ENCODE data around the gene TIMELESS.

Gene TIMELESS

DNA sequence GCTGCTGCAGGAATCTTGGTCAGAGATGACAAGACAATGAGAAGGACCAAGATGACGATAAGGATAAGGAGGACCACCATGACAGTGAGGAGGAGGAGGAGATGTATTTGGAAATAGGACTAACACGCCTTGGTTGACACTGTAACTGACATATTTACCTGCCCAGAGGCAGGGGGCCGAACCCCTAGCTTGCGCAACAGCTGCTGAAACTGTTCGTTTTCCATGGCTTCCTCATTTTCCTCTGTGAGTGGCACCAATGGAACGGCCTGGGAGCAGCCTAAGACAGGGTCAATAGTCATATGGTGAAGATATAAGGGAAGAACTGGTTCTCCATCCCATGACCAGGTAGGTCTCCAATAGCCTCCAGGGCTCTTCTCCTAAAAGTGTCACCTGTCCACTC, 28.8 kb downstream of the TIMELESS start:
- CTCF ChIA-PET, result interaction anchor here (0.6 kb wide), 2 partner anchors 44 to 133 kb away, joined by 3 to 5 read pairs; no protein-coding TSS in a partner anchor
- no peak for DNase-seq (ENCODE audit: low spot score)
- H3K27ac ChIP-seq, result no peak overlapping the region
- POLR2A ChIA-PET (ENCODE audit: low non-redundant PET), result no interaction called here
- TF ChIP-seq, protein P1, sequence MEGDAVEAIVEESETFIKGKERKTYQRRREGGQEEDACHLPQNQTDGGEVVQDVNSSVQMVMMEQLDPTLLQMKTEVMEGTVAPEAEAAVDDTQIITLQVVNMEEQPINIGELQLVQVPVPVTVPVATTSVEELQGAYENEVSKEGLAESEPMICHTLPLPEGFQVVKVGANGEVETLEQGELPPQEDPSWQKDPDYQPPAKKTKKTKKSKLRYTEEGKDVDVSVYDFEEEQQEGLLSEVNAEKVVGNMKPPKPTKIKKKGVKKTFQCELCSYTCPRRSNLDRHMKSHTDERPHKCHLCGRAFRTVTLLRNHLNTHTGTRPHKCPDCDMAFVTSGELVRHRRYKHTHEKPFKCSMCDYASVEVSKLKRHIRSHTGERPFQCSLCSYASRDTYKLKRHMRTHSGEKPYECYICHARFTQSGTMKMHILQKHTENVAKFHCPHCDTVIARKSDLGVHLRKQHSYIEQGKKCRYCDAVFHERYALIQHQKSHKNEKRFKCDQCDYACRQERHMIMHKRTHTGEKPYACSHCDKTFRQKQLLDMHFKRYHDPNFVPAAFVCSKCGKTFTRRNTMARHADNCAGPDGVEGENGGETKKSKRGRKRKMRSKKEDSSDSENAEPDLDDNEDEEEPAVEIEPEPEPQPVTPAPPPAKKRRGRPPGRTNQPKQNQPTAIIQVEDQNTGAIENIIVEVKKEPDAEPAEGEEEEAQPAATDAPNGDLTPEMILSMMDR (conservative IDR thresholded peaks at IDR 0.05; ENCODE audit: low read depth), result no peak

DNA sequence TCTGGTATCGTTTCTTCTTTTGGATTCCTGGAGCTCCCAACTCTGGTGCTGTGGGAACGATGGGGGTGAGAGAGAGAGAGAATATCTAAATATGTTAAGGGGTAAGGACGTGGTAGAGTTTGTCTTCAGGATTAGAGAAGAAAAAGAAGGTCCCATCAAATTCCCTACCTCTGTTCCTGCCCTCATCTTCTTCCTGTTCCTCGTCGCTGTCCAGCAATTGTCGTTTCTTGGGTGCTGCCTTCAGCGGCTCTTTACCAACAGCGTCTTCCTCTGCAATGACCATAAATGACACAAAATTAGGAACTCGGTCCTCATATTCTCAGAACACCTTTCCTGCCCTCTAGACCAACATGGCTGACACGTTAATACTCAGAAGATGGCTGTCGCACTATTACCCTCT, 31.5 kb downstream of the TIMELESS start:
- TF ChIP-seq, protein P1 (conservative IDR thresholded peaks at IDR 0.05; ENCODE audit: low read depth), result no peak
- POLR2A ChIA-PET (ENCODE audit: low non-redundant PET), result no interaction called here
- no peak for DNase-seq (ENCODE audit: low spot score)
- CTCF ChIA-PET, result no interaction called here
- H3K27ac ChIP-seq, result no peak overlapping the region

DNA sequence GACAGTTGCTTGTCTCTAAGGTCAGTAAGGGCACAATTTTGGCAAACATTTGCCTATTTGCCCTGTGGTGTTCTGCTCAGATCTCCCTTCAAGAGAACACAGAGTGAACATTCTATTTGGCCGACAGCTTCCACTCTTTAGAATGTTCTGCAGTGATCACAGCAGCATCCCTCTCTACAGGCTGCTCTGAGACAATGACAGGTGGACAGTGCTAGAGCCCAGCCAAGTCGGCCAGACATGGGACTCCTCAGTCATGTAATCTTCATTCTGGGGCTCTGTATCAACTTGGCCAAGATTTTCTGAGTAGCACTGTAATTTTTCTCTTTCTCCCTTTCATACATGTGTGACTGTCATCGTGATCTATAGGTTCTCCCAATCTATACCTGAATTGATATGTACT, 34.8 kb downstream of the TIMELESS start:
- DNase-seq (ENCODE audit: low spot score), result no peak
- ChIA-PET CTCF (no interaction called here), POLR2A (ENCODE audit: low non-redundant PET) (no interaction called here)
- TF ChIP-seq, protein P1 (conservative IDR thresholded peaks at IDR 0.05; ENCODE audit: low read depth), result no peak
- H3K27ac ChIP-seq, result no peak overlapping the region

DNA sequence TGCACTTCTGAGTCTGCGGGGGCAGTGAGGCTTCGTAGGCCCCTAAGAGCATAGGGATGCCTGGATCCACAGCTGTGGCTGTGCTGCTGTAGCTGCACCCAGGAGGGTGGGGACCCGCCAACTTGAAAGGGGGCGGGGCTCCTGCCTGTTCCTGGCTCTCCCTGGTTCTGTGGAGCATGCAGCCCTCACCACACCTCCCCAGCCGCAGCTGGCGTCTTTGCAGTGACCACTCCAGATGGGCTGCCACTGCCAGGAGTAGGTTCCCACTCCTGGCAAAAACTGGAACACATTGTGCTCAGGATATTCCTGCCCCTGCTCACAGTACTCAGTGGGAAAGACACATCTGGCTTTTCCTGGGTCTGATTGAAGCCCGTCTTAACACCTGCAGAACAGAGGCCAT, 35.8 kb downstream of the TIMELESS start:
- DNase-seq (ENCODE audit: low spot score), result no peak
- CTCF ChIA-PET, result interaction anchor here (1.1 kb wide), 1 partner anchor 19 kb away, joined by 4 read pairs; no protein-coding TSS in a partner anchor
- POLR2A ChIA-PET (ENCODE audit: low non-redundant PET), result no interaction called here

DNA sequence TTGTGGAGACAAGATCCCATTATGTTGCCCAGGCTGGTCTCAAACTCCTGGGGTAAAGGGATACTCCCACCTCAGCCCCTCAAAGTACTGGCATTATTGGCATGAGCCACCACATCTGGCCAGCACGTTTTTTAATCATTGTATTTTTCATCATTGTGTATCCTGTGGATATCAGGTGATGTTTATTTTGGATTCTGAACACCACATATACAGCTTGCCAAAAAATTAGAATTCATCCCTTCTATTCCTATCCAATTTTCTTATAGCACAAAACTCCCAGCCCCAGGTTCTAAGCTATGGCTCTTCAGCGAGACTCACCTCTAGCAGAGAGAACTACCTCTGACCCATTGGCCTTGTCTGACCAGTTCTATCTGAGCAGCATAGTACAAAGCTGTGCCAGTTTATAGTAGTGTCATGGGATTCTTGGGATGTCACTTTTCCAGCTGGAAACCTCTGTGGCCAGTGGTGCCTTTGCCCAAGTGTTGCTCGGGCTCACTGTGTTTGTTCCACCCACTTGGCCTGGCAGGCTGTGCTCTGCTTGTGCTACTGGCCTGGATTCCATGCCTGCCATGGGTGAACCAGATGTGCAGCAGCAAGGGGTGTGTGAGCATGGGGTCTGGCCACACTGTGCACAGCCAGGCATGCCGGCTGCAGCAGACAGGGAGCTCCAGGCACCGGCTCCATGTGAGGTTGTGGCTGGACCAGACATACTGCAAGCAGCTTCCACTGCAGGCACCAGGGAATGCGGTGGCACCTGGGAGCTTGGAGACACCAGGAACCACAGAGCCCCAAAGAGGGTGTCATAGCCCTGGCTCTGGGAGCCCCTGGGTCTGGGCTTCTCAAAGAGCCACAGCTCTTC, 37.2 kb downstream of the TIMELESS start:
- TF ChIP-seq, protein P1 (conservative IDR thresholded peaks at IDR 0.05; ENCODE audit: low read depth), result no peak
- ChIA-PET POLR2A (ENCODE audit: low non-redundant PET) (no interaction called here), CTCF (interaction anchor here (1.1 kb wide), 1 partner anchor 18 kb away, joined by 4 read pairs; no protein-coding TSS in a partner anchor)

More for the DNA sequence above, 35.8 kb downstream of the TIMELESS start:
- H3K27ac ChIP-seq, result no peak overlapping the region
- TF ChIP-seq, protein P1 (conservative IDR thresholded peaks at IDR 0.05; ENCODE audit: low read depth), result no peak

DNA sequence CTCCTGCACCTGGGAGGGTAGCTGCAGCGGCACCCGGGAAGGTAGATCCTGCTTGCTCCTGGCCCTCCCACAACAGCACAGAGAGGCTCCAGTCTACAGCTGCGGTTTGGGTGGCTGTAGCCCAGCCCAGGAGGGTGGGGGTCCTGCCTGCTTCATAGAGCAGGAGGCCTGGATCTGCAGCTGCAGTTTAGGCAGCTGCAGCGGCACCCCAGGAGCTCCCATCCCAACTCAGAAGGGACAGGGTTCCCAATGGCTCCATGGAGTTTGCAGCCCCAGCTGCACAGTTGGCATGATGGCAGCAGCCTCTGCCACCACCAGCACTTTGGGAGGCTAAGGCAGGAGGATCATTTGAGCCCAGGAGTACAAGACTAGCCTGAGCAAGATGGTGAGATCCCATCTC, 38.5 kb downstream of the TIMELESS start:
- ChIA-PET CTCF (no interaction called here), POLR2A (ENCODE audit: low non-redundant PET) (no interaction called here)
- DNase-seq (ENCODE audit: low spot score), result no peak
- TF ChIP-seq, protein P1 (conservative IDR thresholded peaks at IDR 0.05; ENCODE audit: low read depth), result no peak
- no peak overlapping the region for H3K27ac ChIP-seq

More for the DNA sequence above, 37.2 kb downstream of the TIMELESS start:
- H3K27ac ChIP-seq, result no peak overlapping the region
- DNase-seq (ENCODE audit: low spot score), result no peak
